AG04450 (cell line): Measurements from ENCODE around the gene PLXNA2. TPM values are rescaled to one million over a fixed set of nuclear protein-coding genes. Genes with fewer than 3 reads are reported as not detected.

Source experiments
- CTCF ChIA-PET: fragments of 300-600, 350-600 bp; formaldehyde crosslinking; extraction: SDS; loops from one replicate; lab custom pipeline; 2022; ENCODE audit warnings: antibody characterized with exemption, inconsistent platforms; lab: Charles Lee
- POLR2A ChIA-PET: fragments of 350-600 bp; formaldehyde crosslinking; extraction: SDS; loops from one replicate; lab custom pipeline; 2021; ENCODE audit warnings: antibody characterized with exemption, inconsistent platforms; lab: Yijun Ruan, JAX
- DNase-seq: peaks from one replicate; pipeline ENCODE4 v3.0.0-alpha.2; 2011; ENCODE audit warnings: low read depth, low spot score
- H3K27ac ChIP-seq: one replicate; pipeline ENCODE4 v1.5.1; 2012; ENCODE audit warnings: low read depth, low read length, control low read depth
- H3K27me3 ChIP-seq: one replicate; pipeline ENCODE4 v1.6.0; 2012; ENCODE audit warnings: low read length; ENCODE audit not compliant: control insufficient read depth, insufficient read depth
- H3K4me3 ChIP-seq: 2 replicates; pipeline ENCODE4 v1.5.1; 2011; ENCODE audit warnings: mild to moderate bottlenecking, low read depth, low read length, control low read depth
- H3K9me3 ChIP-seq: 2 replicates; pipeline ENCODE4 v1.5.1; 2012; ENCODE audit warnings: low read length; ENCODE audit not compliant: control insufficient read depth, insufficient read depth
- CTCF ChIP-seq: IDR thresholded peaks from 2 replicates; pipeline ENCODE4 v1.5.1; 2011; ENCODE audit warnings: low read depth, low read length, control low read depth, inconsistent platforms
- polyA plus RNA-seq: library from polyadenylated mRNA; depleted of rRNA; stranded (reverse); fragments of >200 nt; gene quantifications from 2 replicates; pipeline ENCODE4 v1.2.3, GENCODE V29; 2011

PLXNA2 gene
- polyA plus RNA-seq, 1 experiment = 0.10 TPM

GRCh38 chr1:208080396-208081286 is 163.5 kb downstream of the PLXNA2 start:
- H3K27me3 ChIP-seq = no peaks in the 10 kb centered on the region
- H3K4me3 ChIP-seq = no peak overlapping the region
- POLR2A ChIA-PET = no interaction called here
- no peak for TF ChIP-seq CTCF
- H3K9me3 ChIP-seq = no peaks in the 10 kb centered on the region
- no peak for DNase-seq
- CTCF ChIA-PET = interaction anchor here (0.9 to 2.9 kb wide), 3 partner anchors 13 to 165 kb away, joined by 3 to 9 read pairs (median 5); no protein-coding TSS in a partner anchor
- H3K27ac ChIP-seq = no peak overlapping the region

- ChIA-PET POLR2A (no interaction called here), CTCF (interaction anchor here (1.5 kb wide), 1 partner anchor 57 kb away, joined by 6 read pairs; no protein-coding TSS in a partner anchor)
- Histone ChIP-seq H3K4me3 (no peak overlapping the region), H3K27ac (no peak overlapping the region), H3K9me3 (no peaks in the 10 kb centered on the region), H3K27me3 (no peaks in the 10 kb centered on the region)
- TF ChIP-seq CTCF = no peak
- no peak for DNase-seq
Measured at GRCh38 chr1:208079161-208079560, 165.0 kb downstream of the PLXNA2 start.

GRCh38 chr1:208078752-208079151 is 165.4 kb downstream of the PLXNA2 start:
- H3K4me3 ChIP-seq = no peak overlapping the region
- ChIA-PET CTCF (interaction anchor here (1.5 kb wide), 1 partner anchor 57 kb away, joined by 6 read pairs; no protein-coding TSS in a partner anchor), POLR2A (no interaction called here)
- TF ChIP-seq CTCF = no peak
- no peak overlapping the region for H3K27ac ChIP-seq
- DNase-seq = no peak
- no peaks in the 10 kb centered on the region for H3K27me3 ChIP-seq
- H3K9me3 ChIP-seq = no peaks in the 10 kb centered on the region

GRCh38 chr1:208077232-208078075 is 166.7 kb downstream of the PLXNA2 start:
- no peak overlapping the region for H3K4me3 ChIP-seq
- H3K27me3 ChIP-seq = no peaks in the 10 kb centered on the region
- CTCF ChIA-PET = no interaction called here
- POLR2A ChIA-PET = no interaction called here
- no peak for TF ChIP-seq CTCF
- no peak for DNase-seq
- H3K9me3 ChIP-seq = no peaks in the 10 kb centered on the region
- H3K27ac ChIP-seq = no peak overlapping the region
